GM21576 (cell line): ENCODE measurements around the gene DHX29.

Experiments
- ATAC-seq: cut with Tn5 transposase; IDR thresholded peaks from one replicate; pipeline ENCODE4 v1.9.1; 2021; ENCODE audit warnings: mild to moderate bottlenecking, moderate library complexity; ENCODE audit not compliant: unreplicated experiment

DHX29 gene, protein sequence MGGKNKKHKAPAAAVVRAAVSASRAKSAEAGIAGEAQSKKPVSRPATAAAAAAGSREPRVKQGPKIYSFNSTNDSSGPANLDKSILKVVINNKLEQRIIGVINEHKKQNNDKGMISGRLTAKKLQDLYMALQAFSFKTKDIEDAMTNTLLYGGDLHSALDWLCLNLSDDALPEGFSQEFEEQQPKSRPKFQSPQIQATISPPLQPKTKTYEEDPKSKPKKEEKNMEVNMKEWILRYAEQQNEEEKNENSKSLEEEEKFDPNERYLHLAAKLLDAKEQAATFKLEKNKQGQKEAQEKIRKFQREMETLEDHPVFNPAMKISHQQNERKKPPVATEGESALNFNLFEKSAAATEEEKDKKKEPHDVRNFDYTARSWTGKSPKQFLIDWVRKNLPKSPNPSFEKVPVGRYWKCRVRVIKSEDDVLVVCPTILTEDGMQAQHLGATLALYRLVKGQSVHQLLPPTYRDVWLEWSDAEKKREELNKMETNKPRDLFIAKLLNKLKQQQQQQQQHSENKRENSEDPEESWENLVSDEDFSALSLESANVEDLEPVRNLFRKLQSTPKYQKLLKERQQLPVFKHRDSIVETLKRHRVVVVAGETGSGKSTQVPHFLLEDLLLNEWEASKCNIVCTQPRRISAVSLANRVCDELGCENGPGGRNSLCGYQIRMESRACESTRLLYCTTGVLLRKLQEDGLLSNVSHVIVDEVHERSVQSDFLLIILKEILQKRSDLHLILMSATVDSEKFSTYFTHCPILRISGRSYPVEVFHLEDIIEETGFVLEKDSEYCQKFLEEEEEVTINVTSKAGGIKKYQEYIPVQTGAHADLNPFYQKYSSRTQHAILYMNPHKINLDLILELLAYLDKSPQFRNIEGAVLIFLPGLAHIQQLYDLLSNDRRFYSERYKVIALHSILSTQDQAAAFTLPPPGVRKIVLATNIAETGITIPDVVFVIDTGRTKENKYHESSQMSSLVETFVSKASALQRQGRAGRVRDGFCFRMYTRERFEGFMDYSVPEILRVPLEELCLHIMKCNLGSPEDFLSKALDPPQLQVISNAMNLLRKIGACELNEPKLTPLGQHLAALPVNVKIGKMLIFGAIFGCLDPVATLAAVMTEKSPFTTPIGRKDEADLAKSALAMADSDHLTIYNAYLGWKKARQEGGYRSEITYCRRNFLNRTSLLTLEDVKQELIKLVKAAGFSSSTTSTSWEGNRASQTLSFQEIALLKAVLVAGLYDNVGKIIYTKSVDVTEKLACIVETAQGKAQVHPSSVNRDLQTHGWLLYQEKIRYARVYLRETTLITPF (N-terminal part only)

DNA sequence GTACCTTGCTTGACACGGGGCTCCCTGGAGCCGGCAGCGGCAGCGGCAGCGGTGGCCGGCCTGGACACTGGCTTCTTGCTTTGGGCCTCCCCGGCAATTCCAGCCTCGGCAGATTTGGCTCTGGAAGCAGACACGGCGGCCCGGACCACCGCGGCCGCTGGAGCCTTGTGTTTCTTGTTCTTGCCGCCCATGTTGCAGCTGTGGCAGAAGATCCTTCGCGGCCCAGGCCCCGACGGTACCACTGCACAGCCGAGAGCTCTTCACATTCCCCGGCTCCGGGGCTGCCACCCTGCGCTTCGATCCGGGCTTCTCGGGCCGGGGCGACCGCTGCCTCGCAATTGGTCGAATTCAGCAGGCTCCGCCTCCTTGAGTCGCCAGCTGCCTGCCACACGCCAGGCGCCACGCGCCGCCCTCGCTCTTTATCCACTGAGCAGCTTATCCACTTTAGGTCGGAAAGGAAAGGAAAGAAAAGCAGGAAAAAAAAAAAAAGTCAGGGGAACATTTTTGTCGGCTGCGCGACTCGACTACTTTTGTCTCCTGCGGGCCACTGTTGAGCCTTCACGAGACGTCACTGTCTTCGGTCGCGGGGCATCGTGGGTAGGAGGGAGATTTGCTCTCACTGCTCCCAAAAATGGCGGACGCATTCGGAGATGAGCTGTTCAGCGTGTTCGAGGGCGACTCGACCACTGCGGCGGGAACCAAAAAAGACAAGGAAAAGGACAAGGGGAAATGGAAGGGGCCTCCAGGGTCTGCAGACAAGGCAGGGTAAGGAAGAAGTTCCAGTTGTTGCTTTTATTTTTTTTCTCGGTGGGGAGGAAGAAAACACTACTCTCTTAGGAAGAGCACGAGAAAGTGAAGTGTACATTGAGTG lies at the start of gene DHX29, which contains the start of gene MTREX:
Gene DHX29 (minus strand): TSS at position 312 of the 871 bp plus-strand sequence. CDS start 121 bp downstream, at position 191.
Gene MTREX (plus strand): TSS at position 607 of the 871 bp plus-strand sequence. CDS start 25 bp downstream, at position 632.
- peak; percentile 84 for ATAC-seq

DNA sequence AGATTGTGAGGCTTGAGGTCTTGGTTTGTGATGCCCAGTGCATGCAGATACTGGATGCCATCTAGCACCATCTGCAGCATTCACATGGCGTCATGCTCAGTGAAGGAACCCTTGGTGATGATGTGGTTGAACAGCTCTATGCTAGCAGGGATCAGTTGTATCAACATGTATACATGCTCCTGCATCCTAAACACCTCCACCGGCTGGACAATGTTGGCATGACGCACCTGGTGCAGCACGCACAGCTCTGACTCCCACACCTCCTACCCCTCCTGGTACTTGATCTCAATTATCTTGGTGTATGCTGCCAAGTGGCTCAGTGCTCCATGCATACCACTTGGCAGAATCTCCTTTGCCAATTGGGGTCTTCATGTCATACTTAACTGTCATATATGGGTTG lies 49.4 kb upstream of the DHX29 start:
- ATAC-seq: no peak

DNA sequence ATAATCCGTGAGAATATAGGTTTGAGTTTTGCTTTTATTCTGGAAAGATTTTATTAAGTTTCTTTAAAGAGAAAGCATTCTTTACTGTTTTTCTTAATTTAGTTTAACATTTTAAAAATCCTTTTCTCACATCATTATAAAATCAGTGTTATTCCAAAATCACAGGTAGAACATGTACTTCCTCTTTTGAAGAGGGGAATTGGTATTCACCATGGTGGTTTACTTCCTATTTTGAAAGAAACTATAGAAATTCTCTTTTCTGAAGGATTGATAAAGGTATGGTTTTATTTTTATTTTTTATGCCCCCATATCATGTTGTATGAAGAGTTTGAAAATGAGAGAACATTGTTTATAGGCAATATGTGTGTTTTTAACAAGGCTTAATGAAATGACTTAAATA lies 43.3 kb upstream of the DHX29 start:
- ATAC-seq: no peak

DNA sequence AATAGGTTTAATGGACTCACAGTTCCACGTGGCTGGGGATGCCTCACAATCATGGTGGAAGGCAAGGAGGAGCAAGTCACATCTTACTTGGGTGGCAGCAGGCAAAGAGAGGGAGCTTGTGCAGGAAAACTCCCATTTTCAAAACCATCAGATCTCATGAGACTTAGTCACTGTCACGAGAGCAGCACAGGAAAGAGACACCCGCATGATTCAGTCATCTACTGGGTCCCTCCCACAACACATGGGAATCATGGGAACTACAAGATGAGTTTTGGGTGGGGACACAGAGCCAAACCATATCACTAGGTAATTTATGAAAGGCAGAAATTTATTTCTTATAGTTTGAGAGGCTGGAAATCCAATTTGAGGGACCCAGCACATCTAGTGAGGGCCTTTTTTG lies 40.3 kb upstream of the DHX29 start:
- ATAC-seq: no peak

DNA sequence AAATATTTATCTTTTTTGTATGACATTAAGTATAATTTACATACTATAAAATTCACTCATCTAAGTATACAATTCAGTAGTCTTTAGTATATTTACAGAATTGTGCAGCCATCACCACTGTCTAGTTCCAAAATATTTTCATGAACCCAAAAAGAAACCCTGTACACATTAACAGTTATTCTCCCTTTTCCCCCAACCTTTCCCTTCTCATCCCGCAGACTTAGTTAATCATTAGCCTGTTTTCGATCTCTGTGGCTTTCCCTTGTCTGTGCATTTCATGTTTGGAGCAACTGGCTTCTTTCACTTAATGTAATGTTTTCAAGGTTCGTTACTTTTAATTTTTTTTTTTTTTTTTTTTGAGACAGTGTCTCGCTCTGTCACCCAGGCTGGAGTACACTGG lies 37.8 kb upstream of the DHX29 start:
- ATAC-seq: no peak

DNA sequence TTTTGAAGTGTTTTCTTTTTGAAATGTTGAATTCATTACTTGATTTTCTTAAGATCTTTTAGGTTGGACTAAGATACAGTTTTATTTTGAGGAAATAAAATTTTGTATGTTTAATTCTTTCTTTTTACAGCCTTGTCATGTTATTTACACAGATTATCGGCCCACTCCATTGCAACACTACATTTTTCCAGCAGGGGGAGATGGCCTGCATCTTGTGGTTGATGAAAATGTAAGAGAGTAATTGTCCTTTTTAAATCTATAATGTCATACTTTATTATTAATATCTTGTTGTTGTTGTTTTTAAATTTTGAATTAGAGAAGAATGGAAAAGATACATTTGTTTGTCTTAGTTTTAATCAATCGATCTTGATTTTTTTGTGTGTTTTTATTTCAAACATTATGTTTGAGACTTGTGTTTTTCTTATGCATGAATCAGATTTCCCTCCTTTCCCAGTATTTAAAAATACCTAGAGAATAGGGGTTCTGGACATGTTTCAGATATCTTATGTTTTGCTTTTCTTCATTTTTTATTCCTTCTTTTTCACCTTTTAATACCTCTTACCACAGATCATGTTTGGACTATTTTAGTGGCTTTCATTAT lies 37.0 kb upstream of the DHX29 start:
- ATAC-seq: no peak

DNA sequence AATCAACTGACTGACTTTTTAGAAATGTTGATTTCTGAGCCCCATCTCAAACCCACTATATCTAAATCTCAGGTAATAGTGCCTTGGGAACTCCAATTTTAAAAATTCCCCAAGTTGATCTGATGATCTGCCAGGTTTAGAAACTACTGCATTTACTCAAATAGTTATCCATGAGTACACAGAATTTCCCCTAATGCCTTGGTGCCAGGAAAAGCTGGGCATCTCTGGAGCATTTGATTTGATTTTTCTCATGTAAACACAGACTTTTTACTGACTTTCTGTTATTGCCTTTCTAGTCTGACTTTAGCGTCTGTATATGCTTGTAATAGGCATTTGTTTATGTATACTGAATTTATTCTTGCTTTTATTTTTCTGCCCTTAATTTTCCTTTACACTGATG lies 36.1 kb upstream of the DHX29 start:
- no peak for ATAC-seq

DNA sequence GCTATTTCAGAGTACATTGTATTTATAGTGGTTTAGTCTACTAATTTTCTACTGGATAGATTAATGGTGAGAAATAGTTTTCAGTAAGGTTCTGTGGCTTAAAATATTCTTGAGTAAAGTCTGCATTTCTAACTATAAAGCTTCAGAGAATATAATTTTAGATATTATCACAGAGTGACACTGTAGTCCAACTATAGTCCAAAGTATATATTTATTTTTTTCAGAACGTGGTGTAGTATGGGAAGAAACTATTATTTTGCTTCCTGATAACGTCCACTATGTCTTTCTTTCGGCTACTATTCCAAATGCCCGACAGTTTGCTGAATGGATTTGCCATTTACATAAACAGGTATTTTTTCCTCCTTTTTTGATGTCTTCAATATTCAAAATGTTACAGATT lies 35.6 kb upstream of the DHX29 start:
- no peak for ATAC-seq

DNA sequence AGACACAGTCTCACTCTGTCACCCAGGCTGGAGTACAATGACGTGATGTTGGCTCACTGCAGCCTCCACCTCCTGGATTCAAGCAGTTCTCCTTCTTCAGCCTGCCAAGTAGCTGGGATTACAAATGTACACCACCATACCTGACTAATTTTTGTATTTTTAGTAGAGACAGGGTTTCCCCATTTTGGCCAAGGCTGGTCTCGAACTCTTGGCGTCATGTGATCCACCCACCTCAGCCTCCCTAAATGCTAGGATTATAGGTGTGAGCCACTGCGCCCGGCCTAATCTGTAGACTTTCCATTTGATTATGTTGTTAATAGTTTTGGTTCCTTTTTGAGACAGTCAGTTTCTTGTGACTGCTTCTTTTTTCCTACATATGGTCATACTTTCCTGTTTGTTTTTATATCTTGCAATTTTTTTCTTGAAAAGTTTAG lies 31.3 kb upstream of the DHX29 start:
- peak; percentile 80 for ATAC-seq

DNA sequence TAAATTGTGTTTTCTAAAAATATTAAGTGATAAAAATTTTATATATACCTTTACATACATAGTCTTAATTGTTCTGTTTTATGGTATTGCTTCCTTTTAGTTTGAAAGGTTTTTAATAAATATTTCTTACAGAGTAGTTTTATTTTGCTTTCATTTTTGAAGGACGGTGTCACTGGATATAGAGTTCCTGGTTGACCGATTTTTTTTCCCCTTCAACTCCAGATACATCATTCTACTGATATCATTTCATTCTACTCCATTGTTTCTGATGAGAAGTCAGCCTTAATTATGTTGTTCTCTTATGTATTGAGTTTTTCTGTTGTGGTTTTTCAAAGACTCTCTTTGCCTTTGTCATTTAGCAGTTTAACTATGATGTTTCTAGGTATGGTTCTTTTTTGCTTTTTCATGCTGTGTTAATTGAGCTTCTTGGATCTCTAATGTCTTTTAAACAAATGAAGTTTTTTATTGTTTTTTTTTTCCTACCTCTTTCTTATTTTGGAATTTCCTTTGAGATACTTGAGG lies 30.7 kb upstream of the DHX29 start:
- no peak for ATAC-seq

DNA sequence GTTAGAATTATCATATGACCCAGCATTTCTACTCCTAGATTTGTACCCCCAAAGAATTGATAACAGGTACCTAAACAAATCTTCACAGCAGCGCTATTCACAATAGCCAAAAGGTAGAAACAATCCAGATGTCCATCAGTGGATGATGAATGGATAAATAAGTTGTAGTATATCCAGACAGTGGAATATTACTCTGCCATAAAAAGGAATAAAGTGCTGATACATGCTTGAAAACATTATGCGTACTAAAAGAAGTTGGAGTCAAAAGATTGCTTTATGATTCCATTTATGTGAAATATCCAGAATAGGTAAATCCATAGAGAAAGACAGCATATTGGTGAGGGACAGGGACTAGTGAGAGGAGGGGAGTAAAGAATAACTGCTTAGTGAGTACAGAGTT lies 26.3 kb upstream of the DHX29 start:
- ATAC-seq: no peak

DNA sequence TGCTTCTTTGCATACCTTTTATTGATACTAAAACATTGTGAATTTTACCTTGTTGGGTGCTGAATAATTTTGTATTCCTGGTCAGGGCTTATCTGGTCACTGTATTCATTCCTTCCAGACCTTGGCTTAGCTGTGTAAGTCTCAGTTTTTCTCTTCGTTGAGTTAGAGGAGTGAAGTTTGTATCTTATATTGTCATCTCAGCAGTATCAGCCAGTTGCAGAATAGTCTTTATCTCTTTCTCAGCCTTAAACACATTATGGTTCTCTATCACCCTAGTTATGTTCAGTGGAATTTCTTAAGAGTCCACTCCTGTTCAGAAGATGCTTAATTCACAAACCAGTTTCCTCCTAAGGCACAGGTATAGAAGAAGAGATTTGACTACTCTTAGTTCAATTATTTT lies 25.5 kb upstream of the DHX29 start:
- no peak for ATAC-seq

DNA sequence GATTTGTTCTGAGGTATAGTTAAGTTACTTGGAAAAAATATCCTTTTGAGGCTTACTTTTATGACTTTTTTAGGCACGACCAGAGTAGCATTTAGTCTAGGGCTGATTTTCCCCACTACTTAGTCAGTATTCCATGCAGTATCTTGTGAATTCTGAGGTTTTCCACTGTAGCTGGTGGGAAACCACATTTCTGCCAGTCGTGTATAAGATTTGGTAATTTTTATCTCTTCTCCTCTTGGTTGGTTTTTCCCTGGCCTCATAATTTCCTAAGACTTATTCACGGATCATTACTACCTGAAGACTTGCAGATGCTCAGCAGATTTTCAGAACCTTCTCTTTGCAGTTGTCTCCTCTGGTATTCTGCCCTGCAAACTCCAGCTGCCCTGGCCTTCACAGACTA lies 23.8 kb upstream of the DHX29 start:
- ATAC-seq: no peak

DNA sequence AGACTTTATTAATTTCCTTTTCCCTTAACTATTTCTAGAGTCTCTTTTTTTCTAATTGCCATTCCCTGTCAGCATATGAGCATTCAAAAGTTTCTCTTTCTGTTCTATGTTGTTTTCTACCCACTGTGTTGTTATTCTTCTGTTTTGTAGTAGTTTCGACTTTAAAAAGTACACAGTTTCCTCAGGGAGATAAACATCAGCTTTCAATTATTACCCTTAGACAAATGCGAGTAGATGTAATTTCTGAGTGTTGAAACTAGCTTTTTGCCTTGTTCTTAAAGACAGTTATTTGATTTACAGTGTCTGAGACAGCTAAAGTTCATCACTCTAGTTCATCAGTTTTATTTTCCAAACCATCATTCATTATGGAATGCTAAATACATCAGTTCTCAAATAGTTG lies 19.8 kb upstream of the DHX29 start:
- no peak for ATAC-seq

DNA sequence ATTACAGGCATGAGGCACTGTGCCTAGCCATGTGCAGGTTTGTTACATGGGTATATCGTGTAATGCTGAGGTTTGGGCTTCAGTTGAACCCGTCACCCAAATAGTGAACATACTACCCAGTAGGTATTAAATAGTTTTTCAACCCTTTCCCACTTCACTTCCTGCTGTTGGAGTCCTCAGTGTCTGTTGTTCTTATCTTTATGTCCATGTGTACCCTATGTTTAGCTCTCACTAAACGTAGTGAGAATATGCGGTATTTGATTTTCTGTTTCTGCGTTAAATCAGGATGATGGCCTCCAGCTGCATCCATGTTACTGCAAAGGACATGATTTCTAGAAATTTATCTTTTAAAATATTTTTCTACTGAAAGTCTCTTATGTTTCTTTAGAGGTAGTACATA lies 18.1 kb upstream of the DHX29 start:
- ATAC-seq: no peak

DNA sequence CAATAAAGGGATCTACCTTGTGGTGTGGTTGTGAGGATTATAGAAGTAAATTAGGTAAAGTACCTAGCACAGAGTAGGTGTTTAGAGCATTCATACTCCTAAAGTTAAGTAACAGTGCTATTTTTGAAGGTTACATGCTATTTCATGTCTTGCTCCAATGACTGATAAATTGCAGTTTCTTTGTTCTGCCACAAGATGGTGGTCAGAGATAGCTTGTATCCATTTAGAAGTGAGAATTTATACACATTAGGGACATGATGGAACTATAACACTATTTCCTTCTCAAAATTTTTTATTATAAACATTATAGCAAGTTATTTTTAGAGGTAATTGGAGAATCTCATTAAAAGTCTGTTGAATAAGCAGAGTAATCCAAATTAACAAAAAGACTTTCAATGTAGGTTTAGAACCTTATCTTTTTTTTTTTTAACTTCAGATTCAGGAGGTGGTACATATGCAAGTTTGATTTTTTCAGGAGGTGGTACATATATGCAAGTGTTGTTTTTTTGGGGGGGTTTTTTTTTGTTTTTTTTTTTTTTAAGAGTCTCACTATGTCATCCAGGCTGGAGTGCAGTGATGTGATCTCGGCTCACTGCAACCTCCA lies 17.4 kb upstream of the DHX29 start:
- ATAC-seq: no peak

DNA sequence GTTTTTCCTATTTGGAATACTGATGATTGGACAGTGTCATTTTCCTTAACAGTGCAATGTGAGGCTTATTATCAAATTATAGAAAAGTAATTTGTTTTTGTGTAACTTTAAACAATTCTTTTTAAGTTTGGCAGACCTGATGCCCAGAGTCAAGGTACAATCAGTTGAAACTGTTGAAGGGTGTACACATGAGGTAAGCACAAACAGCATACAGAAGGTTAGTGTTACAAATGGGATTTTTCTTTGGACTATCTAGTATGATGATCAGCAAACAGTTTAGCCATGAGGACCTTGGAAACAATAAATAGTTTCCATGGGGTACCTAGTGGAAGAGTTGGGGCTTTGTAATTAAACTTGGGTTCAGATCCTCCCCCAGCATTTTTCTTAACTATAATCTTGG lies 16.5 kb upstream of the DHX29 start:
- no peak for ATAC-seq

DNA sequence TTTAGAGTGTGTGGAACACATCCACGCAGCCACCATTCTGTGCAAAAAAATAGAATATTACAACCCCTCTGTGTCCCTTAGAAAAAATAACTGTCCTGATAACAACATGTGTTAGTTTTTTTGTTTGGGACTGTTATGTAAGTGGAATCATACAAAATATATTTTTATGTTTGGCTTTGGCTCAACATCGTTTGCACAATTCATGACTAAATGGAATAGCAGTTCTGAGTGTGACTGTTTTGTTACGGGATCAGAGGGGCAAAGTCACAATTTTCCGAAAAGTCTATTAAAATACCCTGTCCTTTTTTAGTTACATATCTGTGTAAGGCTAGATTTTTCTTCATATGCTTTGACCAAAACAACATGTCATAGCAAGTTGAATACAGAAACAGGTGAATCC lies 13.1 kb upstream of the DHX29 start:
- ATAC-seq: no peak

DNA sequence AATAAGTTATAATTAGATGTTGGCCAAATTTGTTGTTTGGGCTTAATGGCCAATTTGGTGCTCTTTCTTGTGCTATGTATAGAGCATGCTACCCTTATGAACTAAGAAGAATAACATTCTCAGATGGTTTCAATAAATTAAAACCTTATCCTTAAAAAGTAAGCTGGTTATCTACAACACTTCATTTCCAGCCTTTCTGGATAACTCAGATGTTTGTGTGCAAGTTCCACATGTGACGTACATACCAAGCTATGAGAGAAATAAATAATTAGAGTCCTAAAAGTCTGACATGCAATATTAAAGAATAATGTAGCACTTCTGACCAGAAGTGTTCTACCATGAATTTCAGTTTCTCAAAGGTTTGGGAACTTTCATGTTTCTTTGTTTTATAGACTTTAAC lies 12.0 kb upstream of the DHX29 start:
- ATAC-seq: no peak
